COLO668 (cell line): ENCODE measurements around the gene P3R3URF.
"Not testable (repeated sequence)": the region's sequence is repeated elsewhere in the genome, so short reads cannot be mapped to it uniquely, and the experiment has no call there.

Experiments
- DNase-seq: peaks from one replicate; lab custom pipeline; 2025; ENCODE audit not compliant: unreplicated experiment; lab: John Stamatoyannopoulos, UW

The P3R3URF gene

GRCh38 chr1:46176211-46176865 is at the start of gene P3R3URF:
TSS of gene P3R3URF (minus strand) at chr1:46176488. CDS start at chr1:46176471, 17 bp downstream.
- no peak for DNase-seq

- no peak for DNase-seq
These were observed 48.7 kb upstream of the P3R3URF start for GRCh38 chr1:46224966-46225365.

GRCh38 chr1:46223472-46223943 is 47.2 kb upstream of the P3R3URF start:
- DNase-seq: peak; percentile 88

DNA sequence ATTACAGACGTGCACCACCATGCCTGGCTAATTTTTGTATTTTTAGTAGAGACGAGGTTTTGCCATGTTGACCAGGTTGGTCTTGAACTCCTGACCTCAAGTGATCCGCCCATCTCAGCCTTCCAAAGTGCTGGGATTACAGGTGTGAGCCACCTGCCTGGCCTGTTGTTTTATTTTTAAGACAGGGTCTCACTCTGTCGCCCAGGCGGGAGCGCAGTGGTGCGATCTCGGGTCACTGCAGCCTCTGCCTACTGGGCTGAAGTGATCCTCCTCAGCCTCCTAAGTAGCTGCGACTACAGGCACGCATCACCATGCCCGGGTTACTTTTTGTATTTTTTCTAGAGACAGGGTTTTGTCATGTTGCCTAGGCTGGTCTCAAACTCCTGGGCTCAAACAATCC is 46.8 kb upstream of the P3R3URF start:
- not testable (repeated sequence) for DNase-seq

- no peak for DNase-seq
These were observed 45.5 kb upstream of the P3R3URF start for GRCh38 chr1:46221749-46222148.

GRCh38 chr1:46220808-46221207 is 44.5 kb upstream of the P3R3URF start:
- no peak for DNase-seq

GRCh38 chr1:46219551-46220520 is 43.5 kb upstream of the P3R3URF start:
- no peak for DNase-seq

DNA sequence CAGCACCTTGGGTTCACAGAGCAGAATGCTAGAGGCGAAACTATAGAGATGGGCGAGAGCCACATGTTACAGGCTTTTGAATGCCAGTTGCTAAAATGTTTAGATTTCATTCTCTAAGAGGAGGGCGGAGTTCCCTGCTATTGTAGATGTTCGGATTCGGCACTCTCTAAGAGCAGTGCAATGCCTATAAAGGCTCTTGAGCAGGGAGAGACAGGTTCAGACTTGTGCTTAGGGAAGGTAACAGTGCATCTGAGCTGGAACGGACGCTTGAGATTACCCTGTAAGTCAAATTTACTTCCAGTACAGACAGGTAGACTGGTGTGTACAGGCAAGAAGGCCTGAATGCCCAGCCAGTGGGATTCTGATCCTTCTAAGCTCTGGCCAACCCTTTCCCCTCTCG is 42.2 kb upstream of the P3R3URF start:
- DNase-seq: peak; percentile 43

DNA sequence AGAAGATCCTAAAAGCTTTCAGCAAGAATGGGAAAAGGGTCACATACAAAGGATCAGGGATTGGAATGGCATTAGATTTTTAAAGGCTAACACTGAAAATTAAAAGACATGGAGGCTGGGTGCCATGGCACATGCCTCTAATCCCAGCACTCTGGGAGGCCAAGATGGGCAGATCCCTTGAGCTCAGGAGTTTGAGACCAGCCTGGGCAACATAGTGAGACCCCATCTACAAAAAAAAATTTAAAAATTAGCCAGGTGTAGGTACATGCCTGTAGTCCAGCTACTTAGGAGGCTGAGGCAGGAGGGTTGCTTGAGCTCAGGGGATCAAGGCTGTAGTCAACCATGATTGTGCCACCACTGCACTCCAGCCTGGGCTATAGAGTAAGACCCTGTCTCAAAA is 39.2 kb upstream of the P3R3URF start:
- no peak for DNase-seq

DNA sequence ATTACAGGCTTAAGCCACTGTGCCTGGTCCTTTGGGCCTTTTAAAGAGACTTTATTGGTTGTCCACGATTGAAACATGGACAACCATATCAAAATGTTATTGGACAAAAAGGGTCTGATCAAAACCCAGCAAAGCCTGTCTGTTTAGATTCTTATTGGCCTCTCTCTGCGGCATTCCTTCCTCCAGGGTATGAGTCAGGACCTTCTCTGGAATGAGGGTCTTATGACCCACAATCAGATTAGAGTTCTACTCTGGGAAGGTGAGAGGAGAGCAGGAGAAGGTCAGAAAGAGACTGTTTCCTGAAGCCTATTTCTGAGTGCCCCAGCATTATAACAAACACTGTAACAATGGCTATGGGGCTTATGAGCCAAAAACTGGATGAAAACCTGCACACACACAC is 34.8 kb upstream of the P3R3URF start:
- DNase-seq: no peak

DNA sequence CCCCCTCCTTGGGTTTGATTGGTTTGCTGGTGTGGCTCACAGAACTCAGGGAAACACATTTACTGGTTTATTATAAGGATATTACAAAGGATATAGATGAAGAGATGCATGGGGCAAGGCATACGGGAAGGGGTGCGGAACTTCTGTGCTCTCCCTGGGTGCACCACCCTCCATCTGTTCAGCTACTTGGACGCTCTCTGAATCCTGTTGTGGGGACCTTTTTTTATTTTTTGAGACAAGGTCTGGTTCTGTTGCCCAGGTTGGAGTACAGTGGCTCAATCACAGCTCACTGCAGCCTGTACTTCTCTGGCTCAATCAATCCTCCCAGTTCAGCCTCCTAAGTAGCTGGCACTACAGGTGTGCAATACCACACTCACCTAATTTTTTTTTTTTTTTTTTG is 34.3 kb upstream of the P3R3URF start:
- no peak for DNase-seq

DNA sequence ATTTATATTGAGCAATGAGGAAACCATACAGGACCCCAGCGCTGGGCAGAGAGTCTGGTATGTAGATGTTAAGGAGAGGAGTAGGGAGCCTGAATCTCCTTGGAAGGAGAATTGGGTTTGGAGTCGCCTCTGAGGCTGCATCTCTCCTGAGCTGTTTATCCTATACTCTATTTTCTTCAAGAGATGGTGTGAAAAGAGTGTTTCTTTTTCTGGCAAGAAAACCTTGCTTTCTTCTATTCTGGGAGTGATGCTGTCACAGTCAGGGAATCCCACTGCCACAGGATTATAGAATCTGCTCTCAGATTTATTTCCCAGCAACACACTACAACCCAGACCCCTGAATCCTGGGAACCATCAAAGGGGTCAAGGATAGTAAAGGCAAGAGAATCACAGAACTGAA is 30.1 kb upstream of the P3R3URF start:
- no peak for DNase-seq

DNA sequence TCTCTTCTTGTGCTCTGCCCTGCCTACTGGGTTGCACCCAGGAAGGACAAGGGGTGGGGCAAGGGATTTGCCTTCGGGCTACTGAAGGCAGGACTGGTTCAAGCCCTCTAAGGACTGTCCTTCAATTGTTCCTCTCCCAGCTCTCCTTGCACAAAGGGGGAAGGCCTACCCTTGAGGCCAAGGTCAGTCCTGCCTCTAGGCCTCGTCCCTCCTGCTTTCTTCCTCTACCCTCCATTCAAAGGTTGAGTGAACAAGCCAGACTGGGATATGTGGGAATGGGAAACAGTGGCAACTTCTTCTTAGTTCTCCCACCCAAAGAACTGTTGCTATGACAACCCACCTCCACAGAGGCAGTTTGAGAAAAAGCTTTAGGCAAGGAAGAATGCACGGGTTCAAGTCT is 29.5 kb upstream of the P3R3URF start:
- no peak for DNase-seq

GRCh38 chr1:46205141-46205540 is 28.9 kb upstream of the P3R3URF start:
- DNase-seq: no peak

DNA sequence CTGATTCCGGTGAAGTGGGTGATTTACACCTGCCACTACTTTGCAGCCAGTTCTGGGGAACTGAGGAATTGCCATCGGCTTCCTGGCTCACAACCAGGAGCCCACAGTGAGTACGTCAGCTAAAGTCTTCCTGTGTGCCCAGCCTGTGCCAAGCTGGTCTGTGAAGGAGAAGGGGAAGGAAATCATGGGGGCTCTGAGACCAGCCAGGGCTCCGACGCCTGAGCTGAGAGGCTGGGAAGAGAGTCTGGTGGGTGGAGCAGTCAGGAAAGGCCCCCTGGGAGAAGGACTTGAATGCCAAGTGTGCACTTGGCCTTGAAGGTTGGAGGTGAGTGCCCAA is 28.1 kb upstream of the P3R3URF start:
- no peak for DNase-seq

- no peak for DNase-seq
These were observed 27.6 kb upstream of the P3R3URF start for GRCh38 chr1:46203738-46204405.

DNA sequence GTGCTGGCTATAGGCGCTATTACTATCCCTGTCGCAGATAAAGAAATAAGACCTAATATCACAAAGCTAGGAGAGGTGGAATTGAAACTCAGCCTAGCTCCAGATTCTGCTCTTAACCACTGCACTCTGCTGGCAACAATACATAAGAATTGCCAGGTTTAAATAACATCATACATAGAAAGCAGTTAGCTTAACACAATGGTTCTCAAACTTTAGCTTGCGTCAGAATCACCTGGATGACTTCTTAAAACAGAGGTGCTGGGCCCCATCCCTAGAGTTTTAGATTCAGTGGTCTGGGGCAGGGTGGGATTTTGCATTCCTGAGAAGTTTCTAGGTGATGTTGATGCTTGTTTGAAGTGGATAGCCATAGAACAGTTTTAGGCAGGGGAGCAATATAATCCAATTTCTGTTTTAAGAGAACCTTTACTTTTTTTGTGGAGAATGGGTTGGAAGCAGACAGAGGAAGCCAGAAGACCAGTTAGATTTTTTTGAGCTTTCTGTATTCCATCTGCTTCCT is 23.0 kb upstream of the P3R3URF start:
- DNase-seq: no peak

DNA sequence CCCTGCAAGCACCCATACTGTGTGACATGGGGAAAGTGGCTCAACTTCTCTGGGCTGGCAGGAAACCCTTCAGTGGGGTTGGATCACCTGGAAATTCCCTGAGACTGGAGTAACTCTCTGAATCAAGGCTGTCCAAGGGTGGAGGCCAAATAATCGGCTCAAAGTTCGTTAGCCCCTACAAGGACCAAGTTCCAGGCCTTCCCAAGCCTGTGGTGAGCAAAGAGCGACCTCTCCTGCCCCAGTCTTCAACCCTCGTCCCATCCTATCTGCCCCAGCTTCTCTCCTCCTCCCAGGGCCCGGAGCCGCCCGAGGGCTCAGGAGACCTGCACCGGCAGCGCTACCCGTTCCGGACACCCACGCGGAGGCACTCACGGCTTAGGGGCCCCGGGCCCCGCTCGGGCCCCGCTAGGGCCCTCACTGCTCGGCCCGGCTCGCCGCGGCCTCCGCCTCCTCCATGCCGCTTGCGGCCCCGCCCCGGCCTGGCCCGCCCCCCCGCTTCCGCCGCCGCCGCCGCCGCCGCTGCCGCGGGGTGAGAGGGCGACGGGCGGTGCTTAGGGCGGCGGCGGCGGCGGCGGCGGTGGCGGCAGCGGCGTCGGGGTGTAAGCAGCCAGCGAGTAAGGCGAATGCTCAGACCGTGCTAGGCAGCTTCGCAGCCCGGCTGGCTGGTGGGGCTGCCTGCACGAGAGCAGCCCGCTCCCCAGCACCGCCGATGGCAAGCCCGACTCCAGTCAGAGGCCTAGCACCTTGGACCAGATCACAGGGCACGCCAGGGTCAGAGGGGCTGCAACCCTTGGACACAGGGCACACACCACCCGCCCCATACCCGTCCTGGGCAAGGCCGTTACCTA is 21.9 kb upstream of the P3R3URF start, which contains the start of gene POMGNT1:
TSS of gene POMGNT1 (minus strand) at position 471 of the 848 bp plus-strand sequence. CDS start 613 bp downstream, outside the sequence.
- DNase-seq: peak; percentile 92

- no peak for DNase-seq
These were observed 21.3 kb upstream of the P3R3URF start for GRCh38 chr1:46197560-46197963.

- DNase-seq: no peak
These were observed 20.3 kb upstream of the P3R3URF start for GRCh38 chr1:46196609-46197008.
